T-helper 1 cell treated with Interleukin-12 subunit alpha and Interleukin-12 subunit beta and Interleukin-4 antibody, amounts not matched to agents 30 μg/mL and 1 μg/mL, for 36 hours (primary cell): ENCODE results near the gene TMEM131L.

Experiments
- H3K27ac Mint-ChIP-seq: one replicate; pipeline ENCODE4 v1.8.0; 2021; ENCODE audit warnings: mild to moderate bottlenecking, mixed read lengths
- H3K27me3 Mint-ChIP-seq: one replicate; pipeline ENCODE4 v1.8.0; 2021; ENCODE audit warnings: low read depth, mixed read lengths
- H3K36me3 Mint-ChIP-seq: one replicate; pipeline ENCODE4 v1.8.0; 2021; ENCODE audit warnings: low read depth, mixed read lengths
- H3K4me1 Mint-ChIP-seq: one replicate; pipeline ENCODE4 v1.8.0; 2021; ENCODE audit warnings: low read depth, mixed read lengths
- H3K4me3 Mint-ChIP-seq: one replicate; pipeline ENCODE4 v1.8.0; 2021; ENCODE audit warnings: mild to moderate bottlenecking, moderate library complexity, mixed read lengths
- H3K9me3 Mint-ChIP-seq: one replicate; pipeline ENCODE4 v1.8.0; 2021; ENCODE audit warnings: mixed read lengths

The TMEM131L gene

GRCh38 chr4:153639833-153640802 is 174.0 kb downstream of the TMEM131L start:
- H3K4me3 Mint-ChIP-seq = no peak overlapping the region
- H3K4me1 Mint-ChIP-seq = peaks cover 7% of the 10 kb centered on the region
- peaks cover under 1% of the 10 kb centered on the region for H3K9me3 Mint-ChIP-seq
- no peaks in the 10 kb centered on the region for H3K27me3 Mint-ChIP-seq
- H3K27ac Mint-ChIP-seq = no peak overlapping the region
- H3K36me3 Mint-ChIP-seq = peaks cover 17% of the 10 kb centered on the region

- H3K4me3 Mint-ChIP-seq = no peak overlapping the region
- peaks cover 4% of the 10 kb centered on the region for H3K9me3 Mint-ChIP-seq
- H3K27me3 Mint-ChIP-seq = no peaks in the 10 kb centered on the region
- no peak overlapping the region for H3K27ac Mint-ChIP-seq
- H3K36me3 Mint-ChIP-seq = peaks cover 6% of the 10 kb centered on the region
- H3K4me1 Mint-ChIP-seq = peaks cover 7% of the 10 kb centered on the region
Observed at GRCh38 chr4:153641532-153641931, 175.4 kb downstream of the TMEM131L start.

GRCh38 chr4:153643406-153644383 is 177.5 kb downstream of the TMEM131L start:
- H3K4me1 Mint-ChIP-seq = peaks cover 15% of the 10 kb centered on the region
- no peaks in the 10 kb centered on the region for H3K27me3 Mint-ChIP-seq
- peaks cover 4% of the 10 kb centered on the region for H3K9me3 Mint-ChIP-seq
- H3K27ac Mint-ChIP-seq = no peak overlapping the region
- H3K4me3 Mint-ChIP-seq = no peak overlapping the region
- H3K36me3 Mint-ChIP-seq = peaks cover 3% of the 10 kb centered on the region

GRCh38 chr4:153645183-153645582 is 179.0 kb downstream of the TMEM131L start:
- Mint-ChIP-seq H3K27ac (no peak overlapping the region), H3K4me1 (peaks cover 17% of the 10 kb centered on the region), H3K9me3 (peaks cover 4% of the 10 kb centered on the region), H3K4me3 (no peak overlapping the region), H3K36me3 (peaks cover 3% of the 10 kb centered on the region), H3K27me3 (no peaks in the 10 kb centered on the region)

GRCh38 chr4:153646261-153646660 is 180.1 kb downstream of the TMEM131L start:
- Mint-ChIP-seq H3K27ac (no peak overlapping the region), H3K36me3 (peaks cover 3% of the 10 kb centered on the region), H3K4me1 (peaks cover 21% of the 10 kb centered on the region), H3K27me3 (no peaks in the 10 kb centered on the region), H3K9me3 (peaks cover 4% of the 10 kb centered on the region), H3K4me3 (no peak overlapping the region)

GRCh38 chr4:153646978-153647377 is 180.8 kb downstream of the TMEM131L start:
- Mint-ChIP-seq H3K9me3 (peaks cover 4% of the 10 kb centered on the region), H3K4me3 (no peak overlapping the region), H3K4me1 (peaks cover 28% of the 10 kb centered on the region), H3K27ac (no peak overlapping the region), H3K27me3 (no peaks in the 10 kb centered on the region), H3K36me3 (peaks cover 3% of the 10 kb centered on the region)

- Mint-ChIP-seq H3K4me1 (peaks cover 30% of the 10 kb centered on the region), H3K4me3 (no peak overlapping the region), H3K36me3 (peaks cover 3% of the 10 kb centered on the region), H3K27ac (no peak overlapping the region), H3K9me3 (peaks cover 4% of the 10 kb centered on the region), H3K27me3 (no peaks in the 10 kb centered on the region)
Observed at GRCh38 chr4:153647975-153648374, 181.8 kb downstream of the TMEM131L start.

- H3K36me3 Mint-ChIP-seq = peaks cover 3% of the 10 kb centered on the region
- H3K4me1 Mint-ChIP-seq = peaks cover 27% of the 10 kb centered on the region
- no peak overlapping the region for H3K4me3 Mint-ChIP-seq
- no peaks in the 10 kb centered on the region for H3K27me3 Mint-ChIP-seq
- peaks cover 4% of the 10 kb centered on the region for H3K9me3 Mint-ChIP-seq
- no peak overlapping the region for H3K27ac Mint-ChIP-seq
Observed at GRCh38 chr4:153649572-153649991, 183.4 kb downstream of the TMEM131L start.

- peak overlapping the region; percentile 15 for H3K4me3 Mint-ChIP-seq
- peaks cover 4% of the 10 kb centered on the region for H3K27me3 Mint-ChIP-seq
- H3K27ac Mint-ChIP-seq = peak overlapping the region; percentile 93
- peaks cover 34% of the 10 kb centered on the region for H3K4me1 Mint-ChIP-seq
- no peaks in the 10 kb centered on the region for H3K9me3 Mint-ChIP-seq
- H3K36me3 Mint-ChIP-seq = no peaks in the 10 kb centered on the region
Observed at GRCh38 chr4:153651116-153651515, 185.0 kb downstream of the TMEM131L start.

GRCh38 chr4:153651587-153651986 is 185.4 kb downstream of the TMEM131L start:
- Mint-ChIP-seq H3K27ac (peak overlapping the region; percentile 93), H3K27me3 (peaks cover 4% of the 10 kb centered on the region), H3K36me3 (no peaks in the 10 kb centered on the region), H3K9me3 (no peaks in the 10 kb centered on the region), H3K4me1 (peaks cover 34% of the 10 kb centered on the region), H3K4me3 (peak overlapping the region; percentile 15)

GRCh38 chr4:153652051-153652784 is 186.1 kb downstream of the TMEM131L start:
- Mint-ChIP-seq H3K36me3 (no peaks in the 10 kb centered on the region), H3K27ac (peak overlapping the region; percentile 93), H3K27me3 (peaks cover 4% of the 10 kb centered on the region), H3K4me3 (no peak overlapping the region), H3K4me1 (peaks cover 34% of the 10 kb centered on the region), H3K9me3 (no peaks in the 10 kb centered on the region)

- Mint-ChIP-seq H3K36me3 (no peaks in the 10 kb centered on the region), H3K27ac (no peak overlapping the region), H3K4me1 (peaks cover 25% of the 10 kb centered on the region), H3K9me3 (no peaks in the 10 kb centered on the region), H3K27me3 (peaks cover 4% of the 10 kb centered on the region), H3K4me3 (no peak overlapping the region)
Observed at GRCh38 chr4:153655002-153655541, 188.9 kb downstream of the TMEM131L start.

GRCh38 chr4:153655928-153656327 is 189.8 kb downstream of the TMEM131L start:
- Mint-ChIP-seq H3K27ac (no peak overlapping the region), H3K4me1 (peaks cover 23% of the 10 kb centered on the region), H3K4me3 (no peak overlapping the region), H3K9me3 (no peaks in the 10 kb centered on the region), H3K27me3 (peaks cover 4% of the 10 kb centered on the region), H3K36me3 (no peaks in the 10 kb centered on the region)
